Panc1 (cell line): ENCODE results near the gene KCNJ12.

Experiments used
- POLR2AphosphoS5 ChIP-seq: IDR thresholded peaks from 2 replicates; pipeline ENCODE4 v1.6.1; 2012; ENCODE audit warnings: mild to moderate bottlenecking, low read depth, low read length, moderate library complexity
- SIN3A ChIP-seq: IDR thresholded peaks from 2 replicates; pipeline ENCODE4 v1.6.1; 2012; ENCODE audit warnings: low read depth, mild to moderate bottlenecking, low read length, moderate library complexity, borderline replicate concordance; ENCODE audit not compliant: insufficient read depth
- TCF7L2 ChIP-seq: IDR thresholded peaks from 2 replicates; pipeline ENCODE4 v1.6.1; 2011; ENCODE audit warnings: mild to moderate bottlenecking, low read depth, low read length, inconsistent platforms
- TF ChIP-seq, protein P1 (sequence below): fragments of 450-650 bp; IDR thresholded peaks from 2 replicates; pipeline ENCODE4 v1.5.1; 2017; ENCODE audit warnings: mild to moderate bottlenecking
- TF ChIP-seq, protein P2 (sequence below), 2 experiments: IDR thresholded peaks; 2 replicates each; pipeline ENCODE4 v1.6.1; 2011 to 2012; ENCODE audit warnings: low read depth in 2 of 2, control low read depth in 1 of 2, low read length in 1 of 2, mild to moderate bottlenecking in 1 of 2, moderate library complexity in 1 of 2; ENCODE audit not compliant: insufficient read depth in 1 of 2

- TF ChIP-seq, protein P1, sequence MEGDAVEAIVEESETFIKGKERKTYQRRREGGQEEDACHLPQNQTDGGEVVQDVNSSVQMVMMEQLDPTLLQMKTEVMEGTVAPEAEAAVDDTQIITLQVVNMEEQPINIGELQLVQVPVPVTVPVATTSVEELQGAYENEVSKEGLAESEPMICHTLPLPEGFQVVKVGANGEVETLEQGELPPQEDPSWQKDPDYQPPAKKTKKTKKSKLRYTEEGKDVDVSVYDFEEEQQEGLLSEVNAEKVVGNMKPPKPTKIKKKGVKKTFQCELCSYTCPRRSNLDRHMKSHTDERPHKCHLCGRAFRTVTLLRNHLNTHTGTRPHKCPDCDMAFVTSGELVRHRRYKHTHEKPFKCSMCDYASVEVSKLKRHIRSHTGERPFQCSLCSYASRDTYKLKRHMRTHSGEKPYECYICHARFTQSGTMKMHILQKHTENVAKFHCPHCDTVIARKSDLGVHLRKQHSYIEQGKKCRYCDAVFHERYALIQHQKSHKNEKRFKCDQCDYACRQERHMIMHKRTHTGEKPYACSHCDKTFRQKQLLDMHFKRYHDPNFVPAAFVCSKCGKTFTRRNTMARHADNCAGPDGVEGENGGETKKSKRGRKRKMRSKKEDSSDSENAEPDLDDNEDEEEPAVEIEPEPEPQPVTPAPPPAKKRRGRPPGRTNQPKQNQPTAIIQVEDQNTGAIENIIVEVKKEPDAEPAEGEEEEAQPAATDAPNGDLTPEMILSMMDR = no peak
- no peak for TF ChIP-seq SIN3A
- no peak for TF ChIP-seq TCF7L2
- TF ChIP-seq POLR2AphosphoS5 = no peak
- TF ChIP-seq, protein P2, sequence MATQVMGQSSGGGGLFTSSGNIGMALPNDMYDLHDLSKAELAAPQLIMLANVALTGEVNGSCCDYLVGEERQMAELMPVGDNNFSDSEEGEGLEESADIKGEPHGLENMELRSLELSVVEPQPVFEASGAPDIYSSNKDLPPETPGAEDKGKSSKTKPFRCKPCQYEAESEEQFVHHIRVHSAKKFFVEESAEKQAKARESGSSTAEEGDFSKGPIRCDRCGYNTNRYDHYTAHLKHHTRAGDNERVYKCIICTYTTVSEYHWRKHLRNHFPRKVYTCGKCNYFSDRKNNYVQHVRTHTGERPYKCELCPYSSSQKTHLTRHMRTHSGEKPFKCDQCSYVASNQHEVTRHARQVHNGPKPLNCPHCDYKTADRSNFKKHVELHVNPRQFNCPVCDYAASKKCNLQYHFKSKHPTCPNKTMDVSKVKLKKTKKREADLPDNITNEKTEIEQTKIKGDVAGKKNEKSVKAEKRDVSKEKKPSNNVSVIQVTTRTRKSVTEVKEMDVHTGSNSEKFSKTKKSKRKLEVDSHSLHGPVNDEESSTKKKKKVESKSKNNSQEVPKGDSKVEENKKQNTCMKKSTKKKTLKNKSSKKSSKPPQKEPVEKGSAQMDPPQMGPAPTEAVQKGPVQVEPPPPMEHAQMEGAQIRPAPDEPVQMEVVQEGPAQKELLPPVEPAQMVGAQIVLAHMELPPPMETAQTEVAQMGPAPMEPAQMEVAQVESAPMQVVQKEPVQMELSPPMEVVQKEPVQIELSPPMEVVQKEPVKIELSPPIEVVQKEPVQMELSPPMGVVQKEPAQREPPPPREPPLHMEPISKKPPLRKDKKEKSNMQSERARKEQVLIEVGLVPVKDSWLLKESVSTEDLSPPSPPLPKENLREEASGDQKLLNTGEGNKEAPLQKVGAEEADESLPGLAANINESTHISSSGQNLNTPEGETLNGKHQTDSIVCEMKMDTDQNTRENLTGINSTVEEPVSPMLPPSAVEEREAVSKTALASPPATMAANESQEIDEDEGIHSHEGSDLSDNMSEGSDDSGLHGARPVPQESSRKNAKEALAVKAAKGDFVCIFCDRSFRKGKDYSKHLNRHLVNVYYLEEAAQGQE (IDR thresholded peaks at IDR 0.05; ENCODE audit: insufficient read depth in 1 of 2, low read depth in 2 of 2, low read length in 1 of 2) = no peak
Observed at GRCh38 chr17:21345236-21345635, 30.9 kb upstream of the KCNJ12 start.
